Dermis blood vessel endothelial cell (primary cell): ENCODE data around the gene MOV10L1. TPM values are rescaled to one million over a fixed set of nuclear protein-coding genes. Genes with fewer than 3 reads are reported as not detected.
"Not testable (repeated sequence)": the region's sequence is repeated elsewhere in the genome, so short reads cannot be mapped to it uniquely, and the experiment has no call there.

ENCODE experiments used
- DNase-seq: peaks from one replicate; pipeline ENCODE4 v3.0.0; 2010
- total RNA-seq: library from RNA; depleted of rRNA; stranded (reverse); fragments of >200 nt; gene quantifications from 2 replicates; pipeline ENCODE4 v1.2.3, GENCODE V29; 2014

MOV10L1 gene
- total RNA-seq, 1 donor from 2014 or later: 35.1 TPM

DNA sequence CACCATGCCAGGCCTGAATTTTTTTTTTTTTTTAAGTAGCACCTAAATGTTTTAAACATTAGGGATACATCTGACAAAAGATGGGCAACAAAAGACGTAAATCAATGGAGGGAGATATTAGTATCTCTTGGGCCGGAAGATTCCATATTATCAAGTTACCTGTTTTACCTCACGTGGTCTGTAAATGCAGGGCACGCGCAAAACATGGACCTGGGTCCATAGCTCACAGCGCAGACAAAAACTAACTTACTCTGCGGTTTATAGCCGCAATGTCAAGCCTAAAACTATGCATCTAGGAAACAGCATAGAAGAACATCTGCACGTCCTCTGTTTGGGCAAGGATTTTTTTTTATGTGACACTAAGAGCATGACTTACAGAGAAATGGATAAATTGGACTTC lies 49.2 kb downstream of the MOV10L1 start:
- DNase-seq: no peak

DNA sequence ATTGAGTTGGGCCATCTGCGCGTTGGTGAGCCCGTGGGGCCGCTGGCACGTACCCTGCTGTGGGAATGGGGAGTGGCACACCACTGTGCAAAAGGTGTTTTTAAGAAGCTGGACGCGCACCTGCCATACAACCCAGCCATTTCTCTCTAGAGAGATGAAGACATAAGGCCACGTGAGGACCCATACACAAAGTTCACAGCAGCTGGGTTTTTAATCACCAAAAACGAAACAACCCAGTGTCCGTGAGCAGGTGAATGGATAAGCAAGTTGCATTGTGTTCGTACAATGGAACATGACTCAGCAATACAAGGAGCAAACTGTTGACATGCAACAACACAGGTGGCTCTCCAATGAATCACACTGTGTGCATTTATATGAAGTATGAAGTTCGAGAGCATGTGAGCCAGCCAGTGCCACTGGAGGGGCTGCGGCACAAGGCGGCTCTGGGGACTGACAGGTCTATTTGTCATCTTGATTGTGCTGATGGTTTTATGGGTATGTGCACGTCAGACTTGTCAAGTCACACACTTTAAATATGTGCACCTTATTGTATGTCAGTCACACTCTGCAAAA lies 50.1 kb downstream of the MOV10L1 start:
- DNase-seq: peak; percentile 53

DNA sequence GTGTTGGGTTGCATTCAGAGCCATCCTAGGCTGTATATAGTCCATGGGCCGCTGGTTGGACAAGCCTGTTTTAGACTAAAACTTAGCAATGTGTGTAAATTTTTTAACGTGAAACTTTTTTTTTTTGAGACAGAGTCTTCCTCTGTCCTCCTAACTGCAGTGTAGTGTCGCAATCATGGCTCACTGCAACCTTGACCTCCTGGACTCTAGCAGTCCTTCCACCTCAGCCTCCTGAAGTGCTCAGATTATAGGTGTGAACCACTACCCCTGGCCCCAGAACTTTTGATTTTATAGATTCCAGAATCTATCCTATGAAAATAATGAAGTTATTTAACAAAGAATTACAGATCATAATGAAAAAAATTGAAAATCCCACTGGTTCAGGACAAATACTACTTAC lies 50.8 kb downstream of the MOV10L1 start:
- DNase-seq: no peak

GRCh38 chr22:50141462-50141861 lies 51.7 kb downstream of the MOV10L1 start:
- DNase-seq: no peak

- no peak for DNase-seq
Measured at GRCh38 chr22:50141891-50142363, 52.1 kb downstream of the MOV10L1 start.

GRCh38 chr22:50143096-50143495 lies 53.3 kb downstream of the MOV10L1 start:
- no peak for DNase-seq

- DNase-seq: no peak
Measured at GRCh38 chr22:50144005-50144614, 54.3 kb downstream of the MOV10L1 start.

- DNase-seq: no peak
Measured at GRCh38 chr22:50145721-50146438, 56.1 kb downstream of the MOV10L1 start.

DNA sequence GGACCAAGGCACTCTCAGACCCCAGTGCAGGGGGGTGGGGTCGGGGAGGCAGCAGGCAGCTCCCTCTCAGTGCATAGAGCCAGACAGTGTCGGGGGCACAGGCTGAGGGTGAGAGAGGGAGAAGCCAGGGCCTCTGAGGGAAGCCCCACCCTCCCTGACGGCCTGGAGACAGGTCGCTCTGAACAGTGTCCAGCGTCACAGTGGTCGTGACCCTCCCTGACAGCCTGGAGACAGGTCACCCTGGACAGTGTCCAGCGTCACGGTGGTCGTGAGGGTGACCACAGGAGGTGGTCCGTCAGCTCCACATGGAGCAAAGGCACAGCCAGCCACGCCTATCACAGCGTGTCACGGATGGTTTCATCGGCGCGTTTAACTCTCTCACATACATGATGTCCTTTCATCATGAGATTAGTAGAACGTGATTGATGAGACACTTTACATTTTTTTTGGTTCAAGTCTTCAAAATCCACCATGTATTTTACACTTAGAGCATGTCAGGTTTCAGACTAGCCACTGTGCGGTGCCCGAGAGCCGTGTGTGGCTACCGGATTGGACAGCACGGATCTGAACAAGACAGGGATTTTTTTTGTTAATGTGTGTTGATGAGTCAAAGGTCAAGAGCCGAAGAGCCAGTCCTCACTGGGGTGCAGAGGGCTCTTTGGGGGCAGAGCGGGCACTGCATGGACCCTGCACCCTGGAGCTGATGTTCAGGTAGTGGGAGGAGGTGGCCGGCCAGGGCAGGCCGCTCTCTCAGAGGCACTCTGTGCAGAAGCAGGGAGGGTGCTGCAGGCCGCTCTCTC lies 56.8 kb downstream of the MOV10L1 start:
- DNase-seq: peak; percentile 56

DNA sequence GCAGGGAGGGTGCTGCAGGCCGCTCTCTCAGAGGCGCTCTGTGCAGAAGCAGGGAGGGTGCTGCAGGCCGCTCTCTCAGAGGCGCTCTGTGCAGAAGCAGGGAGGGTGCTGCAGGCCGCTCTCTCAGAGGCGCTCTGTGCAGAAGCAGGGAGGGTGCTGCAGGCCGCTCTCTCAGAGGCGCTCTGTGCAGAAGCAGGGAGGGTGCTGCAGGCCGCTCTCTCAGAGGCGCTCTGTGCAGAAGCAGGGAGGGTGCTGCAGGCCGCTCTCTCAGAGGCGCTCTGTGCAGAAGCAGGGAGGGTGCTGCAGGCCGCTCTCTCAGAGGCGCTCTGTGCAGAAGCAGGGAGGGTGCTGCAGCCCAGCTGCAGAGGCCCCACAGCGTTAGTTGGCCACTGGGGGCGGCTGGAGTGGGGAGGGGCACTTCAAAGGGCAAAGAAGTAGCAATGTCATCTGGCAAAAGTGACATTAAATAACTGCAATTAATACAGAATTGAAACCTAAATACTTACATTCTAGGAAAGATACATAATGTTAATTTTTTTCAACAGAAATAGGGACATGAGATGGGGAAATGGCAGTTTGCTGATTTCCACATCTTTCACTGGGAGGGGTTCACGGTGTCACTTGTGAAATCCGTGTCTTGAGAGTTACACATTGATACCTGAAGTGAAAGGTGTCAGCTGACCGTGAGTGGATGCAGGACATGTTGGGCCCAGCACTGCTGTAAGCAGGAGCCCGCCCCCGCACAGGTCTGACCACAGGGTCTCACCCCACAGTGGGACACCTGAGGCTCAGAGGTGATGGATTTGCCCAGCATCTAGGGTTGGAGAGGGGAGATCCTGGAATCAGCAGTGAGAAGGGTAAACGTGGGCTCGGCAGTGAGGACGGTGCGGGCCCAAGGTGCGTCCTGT lies 57.7 kb downstream of the MOV10L1 start:
- not testable (repeated sequence) for DNase-seq

DNA sequence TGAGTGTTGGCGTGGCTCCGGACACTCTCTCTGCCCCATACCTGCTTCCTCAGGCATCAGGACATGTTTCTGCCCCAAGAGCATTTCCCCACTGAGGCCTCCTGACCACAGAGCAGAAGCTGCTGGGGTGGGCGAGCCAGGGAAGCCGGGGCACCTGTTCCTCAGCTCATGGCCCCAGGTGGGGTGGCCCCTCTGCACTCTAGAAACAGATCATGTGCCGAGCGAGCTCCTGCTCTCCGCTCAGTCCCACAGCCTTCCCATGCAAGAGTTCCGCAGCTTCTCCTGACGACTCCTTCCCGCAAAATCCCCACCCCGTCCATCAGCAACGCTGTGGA lies 58.3 kb downstream of the MOV10L1 start:
- no peak for DNase-seq

GRCh38 chr22:50148991-50149721 lies 59.4 kb downstream of the MOV10L1 start:
- peak; percentile 78 for DNase-seq

DNA sequence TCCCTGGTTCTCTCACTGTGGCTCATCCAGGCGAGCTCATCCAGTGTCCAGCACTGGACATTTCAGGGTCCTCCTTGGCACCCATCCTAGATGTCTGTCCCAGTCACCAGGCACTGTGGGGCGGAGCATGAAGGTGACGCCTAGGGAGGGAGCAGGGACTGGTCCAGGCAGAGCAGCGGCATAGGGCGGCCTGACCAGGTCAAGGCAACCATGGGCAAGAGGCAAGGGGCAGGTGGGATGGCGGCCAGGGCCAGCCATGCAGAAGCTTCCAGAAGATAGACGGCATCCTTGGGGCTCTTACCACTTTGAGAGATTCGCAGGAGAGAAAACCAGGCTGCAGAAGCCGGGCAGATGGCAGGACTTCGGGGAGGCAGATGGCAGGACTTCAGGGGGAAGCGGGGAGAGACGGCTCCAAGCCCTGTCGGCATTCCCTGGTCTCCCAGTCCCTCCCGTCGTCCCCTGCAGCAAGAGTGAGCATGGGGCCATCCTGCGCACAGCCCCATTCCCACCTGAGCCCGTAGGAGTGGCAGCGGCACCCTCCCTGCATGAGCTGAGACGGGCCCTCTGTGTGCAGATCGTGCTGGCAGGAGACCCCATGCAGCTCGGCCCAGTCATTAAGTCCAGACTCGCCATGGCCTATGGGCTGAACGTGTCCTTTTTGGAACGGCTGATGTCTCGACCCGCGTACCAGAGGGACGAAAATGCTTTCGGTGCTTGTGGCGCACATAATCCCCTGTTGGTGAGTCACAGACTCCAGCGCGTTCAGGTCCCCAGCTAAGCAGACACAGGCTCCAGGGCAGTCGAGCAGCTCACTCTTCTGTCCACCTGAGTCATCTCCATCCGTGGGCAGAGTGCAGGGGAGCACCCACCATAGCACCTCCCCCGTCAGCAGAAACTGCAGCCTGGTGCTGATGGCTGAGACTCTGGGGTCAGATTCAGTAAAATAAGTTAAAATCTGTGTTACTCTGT lies 60.6 kb downstream of the MOV10L1 start:
- no peak for DNase-seq

- DNase-seq: no peak
Measured at GRCh38 chr22:50151571-50152537, 62.0 kb downstream of the MOV10L1 start.

DNA sequence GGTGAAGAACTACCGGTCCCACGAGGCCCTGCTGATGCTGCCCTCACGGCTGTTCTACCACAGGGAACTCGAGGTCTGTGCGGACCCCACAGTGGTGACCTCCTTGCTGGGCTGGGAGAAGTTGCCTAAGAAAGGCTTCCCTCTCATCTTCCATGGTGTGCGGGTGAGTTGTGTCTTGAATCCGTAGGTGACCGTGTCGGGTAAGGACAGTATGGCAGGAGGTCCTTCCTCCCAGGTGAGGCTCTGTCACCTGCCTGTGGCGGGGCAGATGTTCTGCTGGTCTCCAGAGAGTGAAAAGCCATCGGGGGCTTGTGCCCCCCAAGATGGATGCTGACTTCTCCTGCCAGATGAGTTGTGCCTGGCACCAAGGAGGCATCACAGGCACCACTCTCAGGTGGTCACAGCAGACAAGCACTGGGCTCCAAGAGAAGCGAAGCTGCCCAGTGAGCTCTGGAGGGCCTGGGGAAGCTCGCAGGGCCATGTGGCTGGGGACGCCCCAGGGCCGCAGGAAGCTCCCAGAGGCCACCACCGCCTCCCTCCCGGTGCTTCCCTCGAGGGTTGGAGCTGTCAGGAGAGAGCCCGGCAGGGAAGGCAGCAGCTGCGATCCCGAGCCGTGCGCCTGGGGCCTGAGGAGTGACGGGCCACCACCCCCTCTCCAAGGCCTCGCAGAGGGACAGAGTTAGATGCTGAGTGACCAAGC lies 63.4 kb downstream of the MOV10L1 start:
- DNase-seq: no peak

DNA sequence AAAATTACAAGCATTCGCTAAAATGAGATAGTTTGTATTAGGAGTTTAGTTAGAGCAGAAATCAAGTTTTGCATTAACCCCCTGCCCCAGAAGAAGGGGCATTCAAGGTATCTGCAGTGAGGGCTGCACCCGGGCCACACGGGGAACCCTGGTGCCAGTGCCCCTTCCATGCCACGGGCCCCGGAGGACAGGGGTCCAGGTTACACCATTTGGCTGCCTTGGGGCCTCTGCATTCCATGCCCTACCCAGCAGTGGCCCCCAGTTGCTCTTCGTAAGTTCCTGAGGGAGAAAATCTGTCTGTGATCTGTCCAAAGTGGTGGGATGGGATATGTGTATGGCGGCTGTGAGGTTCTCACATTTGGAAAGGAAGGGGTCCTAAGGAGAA lies 63.9 kb downstream of the MOV10L1 start:
- no peak for DNase-seq

- no peak for DNase-seq
Measured at GRCh38 chr22:50157709-50158375, 68.0 kb downstream of the MOV10L1 start.

DNA sequence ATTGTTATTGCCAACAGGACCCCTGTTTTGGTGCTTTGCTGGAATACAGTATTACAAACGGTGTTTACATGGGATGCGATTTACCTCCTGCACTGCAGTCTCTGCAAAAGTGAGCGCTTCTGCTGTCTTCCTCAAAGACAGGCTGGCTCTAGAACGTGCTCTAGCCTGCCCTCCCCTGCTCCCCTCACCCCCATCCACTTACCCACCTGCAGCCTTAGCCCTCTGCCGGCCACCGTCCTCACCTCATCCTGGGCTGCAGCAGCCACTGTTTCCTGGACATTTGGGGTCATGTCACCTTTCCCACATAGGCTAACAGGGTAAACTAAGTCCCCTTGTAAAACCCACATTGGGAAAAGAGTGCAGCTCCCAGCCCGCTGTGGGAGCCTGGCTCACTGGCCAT lies 71.1 kb downstream of the MOV10L1 start:
- DNase-seq: no peak
